Testis (tissue), 3 donors: ENCODE data around the gene KCNG4. TPM values are rescaled to one million over a fixed set of nuclear protein-coding genes. Genes with fewer than 3 reads are reported as not detected.

Source experiments
- DNase-seq: peaks from one replicate; pipeline ENCODE4 v3.0.0-alpha.2; 2019
- H3K27ac ChIP-seq, 2 donors: fragments of 200-600 bp; sonication (generic); one replicate each; pipeline ENCODE4 v1.5.1; 2019
- H3K27me3 ChIP-seq: fragments of 200-600 bp; sonication (generic); one replicate; pipeline ENCODE4 v1.5.1; 2019
- H3K36me3 ChIP-seq: fragments of 200-600 bp; sonication (generic); one replicate; pipeline ENCODE4 v1.5.1; 2017; ENCODE audit warnings: low read depth; ENCODE audit errors: missing control alignments
- H3K4me1 ChIP-seq: fragments of 200-600 bp; sonication (generic); one replicate; pipeline ENCODE4 v1.5.1; 2019
- H3K4me3 ChIP-seq, 2 donors: fragments of 200-600 bp; sonication (generic); one replicate each; pipeline ENCODE4 v1.5.1; 2017 to 2019
- H3K9me3 ChIP-seq: fragments of 200-600 bp; sonication (generic); one replicate; pipeline ENCODE4 v1.5.1; 2017
- CTCF ChIP-seq, 3 experiments: fragments of 450-650 bp in 2 of 3; fragments of 200-600 bp in 1 of 3; sonication (generic) in 1 of 3; IDR thresholded peaks; one replicate each; pipeline ENCODE4 v1.5.1; 2016 to 2019; ENCODE audit warnings: antibody characterized with exemption in 3 of 3, mild to moderate bottlenecking in 2 of 3, moderate library complexity in 1 of 3
- POLR2A ChIP-seq: fragments of 450-650 bp; IDR thresholded peaks from one replicate; pipeline ENCODE4 v1.6.1; 2017; ENCODE audit warnings: antibody characterized with exemption, mild to moderate bottlenecking, moderate library complexity
- WGBS, 2 donors: methylation state at CpG; one replicate each; pipeline ENCODE4 v1.1.5; 2018; 5-methylcytosine and 5-hydroxymethylcytosine counted together
- intact Hi-C: fragments of 100-400 bp; cut with DNase I; formaldehyde crosslinking; loops from one replicate; pipeline ENCODE4 v1.15.1; 2023; ENCODE audit warnings: low total_unique reads
- polyA plus RNA-seq: library from polyadenylated mRNA; stranded (reverse); fragments of 350-450 nt; fragmentation: Illumina TruSeq; extraction: RNeasy Lipid Tissue Mini Kit (QIAGEN cat#74804); gene quantifications from one replicate; pipeline ENCODE4 v1.2.3, GENCODE V29; 2014; ENCODE audit warnings: low read depth, low replicate concordance; ENCODE audit not compliant: insufficient read depth
- total RNA-seq, 2 donors: library from RNA; depleted of rRNA; stranded (reverse); fragments of >200 nt; gene quantifications; one replicate each; pipeline ENCODE4 v1.2.3, GENCODE V29; 2016

The KCNG4 gene
- total and polyA plus RNA-seq, 3 donors from 2014 or later = 0.06 to 0.08 TPM; not detected in 1

- H3K27ac ChIP-seq = no peak overlapping the region
- WGBS, 2 donors = 89 to 100% methylated on average over 3 to 29 of the region's 38 CpGs
- no peaks in the 10 kb centered on the region for H3K36me3 ChIP-seq
- H3K4me3 ChIP-seq = no peak overlapping the region
- intact Hi-C loops = no loop called here
- TF ChIP-seq CTCF (IDR thresholded peaks at IDR 0.05) = no peak
- no peak for TF ChIP-seq POLR2A
- H3K4me1 ChIP-seq = no peaks in the 10 kb centered on the region
- no peaks in the 10 kb centered on the region for H3K9me3 ChIP-seq
- no peaks in the 10 kb centered on the region for H3K27me3 ChIP-seq
- DNase-seq = no peak
Measured at GRCh38 chr16:84195201-84196093, 44.4 kb downstream of the KCNG4 start.

GRCh38 chr16:84194470-84195200, 45.2 kb downstream of the KCNG4 start:
- H3K27me3 ChIP-seq = no peaks in the 10 kb centered on the region
- no peaks in the 10 kb centered on the region for H3K36me3 ChIP-seq
- H3K4me1 ChIP-seq = no peaks in the 10 kb centered on the region
- H3K27ac ChIP-seq = no peak overlapping the region
- no peak for DNase-seq
- intact Hi-C loops = no loop called here
- no peak overlapping the region for H3K4me3 ChIP-seq
- 85 to 91% methylated on average over 18 to 34 of the region's 34 CpGs for WGBS, 2 donors
- no peaks in the 10 kb centered on the region for H3K9me3 ChIP-seq
- no peak for TF ChIP-seq CTCF (IDR thresholded peaks at IDR 0.05)
- TF ChIP-seq POLR2A = no peak

- DNase-seq = no peak
- 89 to 92% methylated on average over 8 to 11 of the region's 11 CpGs for WGBS, 2 donors
- intact Hi-C loops = no loop called here
- H3K27me3 ChIP-seq = no peaks in the 10 kb centered on the region
- H3K9me3 ChIP-seq = no peaks in the 10 kb centered on the region
- no peaks in the 10 kb centered on the region for H3K36me3 ChIP-seq
- H3K27ac ChIP-seq = no peak overlapping the region
- H3K4me3 ChIP-seq = no peak overlapping the region
- TF ChIP-seq POLR2A = no peak
- no peak for TF ChIP-seq CTCF (IDR thresholded peaks at IDR 0.05)
- no peaks in the 10 kb centered on the region for H3K4me1 ChIP-seq
Measured at GRCh38 chr16:84194018-84194417, 45.8 kb downstream of the KCNG4 start.

GRCh38 chr16:84193480-84193879, 46.3 kb downstream of the KCNG4 start:
- DNase-seq = no peak
- Histone ChIP-seq H3K4me3 (no peak overlapping the region), H3K9me3 (no peaks in the 10 kb centered on the region), H3K27ac (no peak overlapping the region), H3K4me1 (no peaks in the 10 kb centered on the region), H3K27me3 (no peaks in the 10 kb centered on the region), H3K36me3 (no peaks in the 10 kb centered on the region)
- WGBS, 2 donors = 82 to 94% methylated on average over 7 of the region's 7 CpGs
- TF ChIP-seq CTCF (IDR thresholded peaks at IDR 0.05) (no peak), POLR2A (no peak)
- intact Hi-C loops = no loop called here
